ENCODE results near the gene RCAN1. TPM values are rescaled to one million over a fixed set of nuclear protein-coding genes. Genes with fewer than 3 reads are reported as not detected.
A peak's percentile ranks its signal among the peaks of the same experiment; 100 is the strongest.

Gene RCAN1
- total and polyA plus RNA-seq, 2 of the 13 experiments (the other 11 are each of a cell fraction or from before 2014, with no cell fraction given) = 9.4 to 34.1 TPM

DNA sequence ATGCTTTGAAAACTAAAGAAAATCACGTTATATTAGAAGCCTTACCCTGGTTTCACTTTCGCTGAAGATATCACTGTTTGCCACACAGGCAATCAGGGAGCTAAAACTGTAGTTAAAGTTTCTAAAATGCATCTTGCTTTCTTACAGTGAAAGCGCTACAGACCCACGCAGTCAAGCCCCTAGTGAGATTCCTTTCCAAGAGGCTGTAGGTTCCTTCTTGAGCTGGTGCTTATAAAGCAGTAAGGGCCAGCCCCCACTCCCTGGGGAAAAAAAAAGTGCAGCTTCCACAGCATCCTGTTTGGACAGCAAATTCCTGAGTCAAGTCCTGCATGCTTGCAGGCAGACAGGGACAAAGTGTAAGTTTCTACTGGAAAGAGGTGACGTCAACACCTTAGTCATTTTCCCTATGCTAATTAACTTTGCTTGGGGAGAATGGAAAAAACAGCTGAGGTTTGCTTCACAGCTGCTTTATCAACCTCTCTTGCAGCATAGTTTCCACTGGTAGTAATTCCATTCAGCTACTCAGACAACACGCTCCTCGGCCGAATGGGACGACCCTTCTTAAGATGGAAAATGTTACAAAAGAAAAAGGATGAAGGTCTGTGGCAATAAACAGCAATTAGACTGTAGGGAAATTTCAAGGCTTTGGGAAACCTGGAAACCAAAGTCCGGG is 88.2 kb downstream of the RCAN1 start (continued):
- TF ChIP-seq, protein P1, sequence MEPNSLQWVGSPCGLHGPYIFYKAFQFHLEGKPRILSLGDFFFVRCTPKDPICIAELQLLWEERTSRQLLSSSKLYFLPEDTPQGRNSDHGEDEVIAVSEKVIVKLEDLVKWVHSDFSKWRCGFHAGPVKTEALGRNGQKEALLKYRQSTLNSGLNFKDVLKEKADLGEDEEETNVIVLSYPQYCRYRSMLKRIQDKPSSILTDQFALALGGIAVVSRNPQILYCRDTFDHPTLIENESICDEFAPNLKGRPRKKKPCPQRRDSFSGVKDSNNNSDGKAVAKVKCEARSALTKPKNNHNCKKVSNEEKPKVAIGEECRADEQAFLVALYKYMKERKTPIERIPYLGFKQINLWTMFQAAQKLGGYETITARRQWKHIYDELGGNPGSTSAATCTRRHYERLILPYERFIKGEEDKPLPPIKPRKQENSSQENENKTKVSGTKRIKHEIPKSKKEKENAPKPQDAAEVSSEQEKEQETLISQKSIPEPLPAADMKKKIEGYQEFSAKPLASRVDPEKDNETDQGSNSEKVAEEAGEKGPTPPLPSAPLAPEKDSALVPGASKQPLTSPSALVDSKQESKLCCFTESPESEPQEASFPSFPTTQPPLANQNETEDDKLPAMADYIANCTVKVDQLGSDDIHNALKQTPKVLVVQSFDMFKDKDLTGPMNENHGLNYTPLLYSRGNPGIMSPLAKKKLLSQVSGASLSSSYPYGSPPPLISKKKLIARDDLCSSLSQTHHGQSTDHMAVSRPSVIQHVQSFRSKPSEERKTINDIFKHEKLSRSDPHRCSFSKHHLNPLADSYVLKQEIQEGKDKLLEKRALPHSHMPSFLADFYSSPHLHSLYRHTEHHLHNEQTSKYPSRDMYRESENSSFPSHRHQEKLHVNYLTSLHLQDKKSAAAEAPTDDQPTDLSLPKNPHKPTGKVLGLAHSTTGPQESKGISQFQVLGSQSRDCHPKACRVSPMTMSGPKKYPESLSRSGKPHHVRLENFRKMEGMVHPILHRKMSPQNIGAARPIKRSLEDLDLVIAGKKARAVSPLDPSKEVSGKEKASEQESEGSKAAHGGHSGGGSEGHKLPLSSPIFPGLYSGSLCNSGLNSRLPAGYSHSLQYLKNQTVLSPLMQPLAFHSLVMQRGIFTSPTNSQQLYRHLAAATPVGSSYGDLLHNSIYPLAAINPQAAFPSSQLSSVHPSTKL (CRISPR knock-in tag; IDR thresholded peaks at IDR 0.05) = peak; percentile 91
- TF ChIP-seq MBNL3 (CRISPR knock-in tag; conservative IDR thresholded peaks at IDR 0.05) = no peak
- peak; percentile 98 for TF ChIP-seq ATF7 (IDR thresholded peaks at IDR 0.05)
- peak; percentile 97 for TF ChIP-seq ATF7 (CRISPR knock-in tag; IDR thresholded peaks at IDR 0.05)
- TF ChIP-seq NR2F1 (CRISPR knock-in tag; IDR thresholded peaks at IDR 0.05) = peak; percentile 36 to 50; a peak in 3 of 4 replicates
- 0 out of 2 replicates have a peak, but pooled peaks have one; percentile 41 for TF ChIP-seq SMAD3 (CRISPR knock-in tag; IDR thresholded peaks at IDR 0.05)
- TF ChIP-seq NFATC3 (CRISPR knock-in tag; IDR thresholded peaks at IDR 0.05) = no peak
- TF ChIP-seq, protein P2, sequence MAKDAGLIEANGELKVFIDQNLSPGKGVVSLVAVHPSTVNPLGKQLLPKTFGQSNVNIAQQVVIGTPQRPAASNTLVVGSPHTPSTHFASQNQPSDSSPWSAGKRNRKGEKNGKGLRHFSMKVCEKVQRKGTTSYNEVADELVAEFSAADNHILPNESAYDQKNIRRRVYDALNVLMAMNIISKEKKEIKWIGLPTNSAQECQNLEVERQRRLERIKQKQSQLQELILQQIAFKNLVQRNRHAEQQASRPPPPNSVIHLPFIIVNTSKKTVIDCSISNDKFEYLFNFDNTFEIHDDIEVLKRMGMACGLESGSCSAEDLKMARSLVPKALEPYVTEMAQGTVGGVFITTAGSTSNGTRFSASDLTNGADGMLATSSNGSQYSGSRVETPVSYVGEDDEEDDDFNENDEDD (CRISPR knock-in tag; IDR thresholded peaks at IDR 0.05; ENCODE audit: borderline replicate concordance) = 0 out of 2 replicates have a peak, but pooled peaks have one; percentile 27
- TF ChIP-seq ZMYM2 (CRISPR knock-in tag; IDR thresholded peaks at IDR 0.05) = 0 out of 2 replicates have a peak, but pooled peaks have one; percentile 43
- TF ChIP-seq ZGPAT (CRISPR knock-in tag; IDR thresholded peaks at IDR 0.05) = peak; percentile 66
- no peak for TF ChIP-seq ZNF775 (CRISPR knock-in tag; IDR thresholded peaks at IDR 0.05; ENCODE audit: borderline replicate concordance)
- no peak for TF ChIP-seq ZNF841 (CRISPR knock-in tag; IDR thresholded peaks at IDR 0.05; ENCODE audit: borderline replicate concordance)
- TF ChIP-seq ATF3 (CRISPR knock-in tag; IDR thresholded peaks at IDR 0.05) = peak; percentile 89
- TF ChIP-seq NKX3-1 (CRISPR knock-in tag; IDR thresholded peaks at IDR 0.05) = no peak
- peak; percentile 62 for TF ChIP-seq RARA (CRISPR knock-in tag; IDR thresholded peaks at IDR 0.05)
- 0 out of 2 replicates have a peak, but pooled peaks have one; percentile 38 for TF ChIP-seq KDM3A (CRISPR knock-in tag; IDR thresholded peaks at IDR 0.05; ENCODE audit: low read depth)
- no peak for TF ChIP-seq NCOA1 (CRISPR knock-in tag; IDR thresholded peaks at IDR 0.05)
- no peak for TF ChIP-seq LCORL (IDR thresholded peaks at IDR 0.05)
- TF ChIP-seq LCORL (CRISPR knock-in tag; IDR thresholded peaks at IDR 0.05) = peak; percentile 56

All from HepG2 (cell line).